GM19455 (cell line): ENCODE data around the gene TTC38.
"Not testable (repeated sequence)": the region's sequence is repeated elsewhere in the genome, so short reads cannot be mapped to it uniquely, and the experiment has no call there.

Source experiments
- ATAC-seq: cut with Tn5 transposase; IDR thresholded peaks from one replicate; pipeline ENCODE4 v1.9.1; 2021; ENCODE audit not compliant: unreplicated experiment

Gene TTC38

DNA sequence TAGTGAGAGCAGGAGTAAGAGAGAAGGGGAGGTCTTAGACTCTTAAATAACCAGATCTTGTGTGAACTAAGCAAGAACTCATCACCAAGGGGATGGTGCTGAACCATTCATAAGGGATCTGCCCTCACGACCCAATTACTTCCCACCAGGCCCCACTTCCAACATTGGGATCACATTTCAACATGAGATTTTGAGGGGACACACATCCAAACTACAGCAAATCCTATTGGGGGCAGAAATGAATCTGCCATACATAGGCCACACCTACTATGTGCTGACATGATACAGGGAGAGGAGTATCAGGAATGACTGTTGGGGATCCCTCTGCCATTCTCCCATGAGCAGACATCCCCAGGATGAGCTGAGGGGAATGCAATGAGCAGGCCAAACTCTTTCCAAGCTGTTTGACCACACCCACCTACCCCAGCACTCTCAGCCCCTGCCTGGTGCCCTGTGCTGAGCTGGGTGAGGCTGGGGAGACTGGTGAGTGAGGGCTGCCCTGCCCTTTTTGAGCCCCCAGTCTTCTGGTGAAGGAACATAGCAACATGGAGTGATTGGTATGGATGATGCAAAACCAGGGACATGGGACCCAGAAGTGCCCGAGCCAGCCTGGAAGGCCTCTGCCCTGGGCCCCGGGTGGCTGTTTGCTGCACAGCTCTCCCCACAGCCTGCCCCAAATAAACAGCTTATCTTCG is 27.6 kb downstream of the TTC38 start:
- no peak for ATAC-seq

DNA sequence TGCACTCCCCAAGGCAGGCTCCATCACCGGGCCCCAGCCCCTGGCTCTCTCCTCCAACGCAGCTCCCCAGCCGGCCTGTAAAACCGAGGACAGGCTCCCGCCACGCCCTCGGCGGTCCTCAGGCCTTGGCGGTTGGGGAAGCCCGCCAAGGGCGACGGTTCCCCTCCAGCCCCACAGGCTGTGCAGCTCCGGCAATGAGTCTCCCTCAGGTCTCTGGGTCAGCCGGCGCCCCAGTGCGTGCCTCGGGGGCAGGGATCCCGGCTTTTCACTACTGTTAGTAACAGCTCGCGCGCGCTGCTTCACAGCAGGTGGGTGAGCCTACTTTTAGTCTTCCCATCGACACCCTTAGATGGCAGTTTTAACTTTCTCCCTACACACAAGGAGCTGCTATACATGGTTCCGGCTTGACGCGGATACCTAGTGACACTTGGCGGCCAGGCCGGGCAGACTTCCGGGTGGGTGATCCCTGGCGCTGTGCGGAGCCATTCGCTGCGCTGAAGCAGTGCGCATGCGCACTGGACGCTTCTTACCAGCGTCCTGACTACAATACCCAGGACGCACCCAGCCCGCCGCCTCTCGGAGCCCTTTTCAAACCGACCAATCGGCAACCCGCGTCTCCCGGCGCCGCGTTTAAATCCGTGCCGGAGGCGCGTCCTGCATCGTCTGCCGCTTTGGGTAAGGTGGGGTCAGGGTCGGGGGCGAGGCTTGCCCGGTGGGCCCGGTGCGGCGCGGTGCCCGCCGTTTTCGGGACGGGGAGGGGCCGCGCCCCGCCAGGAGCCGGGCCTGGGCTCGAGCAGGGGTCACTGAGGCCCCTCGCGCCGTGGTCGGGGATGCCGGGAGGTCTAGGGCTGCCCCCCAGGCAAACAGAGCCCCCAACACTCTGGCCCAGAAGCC is 28.7 kb downstream of the TTC38 start, which contains the start of gene GTSE1:
TSS of gene GTSE1 (plus strand) at position 614 of the 894 bp plus-strand sequence. CDS start 531 bp downstream, outside the sequence.
- ATAC-seq: peak; percentile 89

DNA sequence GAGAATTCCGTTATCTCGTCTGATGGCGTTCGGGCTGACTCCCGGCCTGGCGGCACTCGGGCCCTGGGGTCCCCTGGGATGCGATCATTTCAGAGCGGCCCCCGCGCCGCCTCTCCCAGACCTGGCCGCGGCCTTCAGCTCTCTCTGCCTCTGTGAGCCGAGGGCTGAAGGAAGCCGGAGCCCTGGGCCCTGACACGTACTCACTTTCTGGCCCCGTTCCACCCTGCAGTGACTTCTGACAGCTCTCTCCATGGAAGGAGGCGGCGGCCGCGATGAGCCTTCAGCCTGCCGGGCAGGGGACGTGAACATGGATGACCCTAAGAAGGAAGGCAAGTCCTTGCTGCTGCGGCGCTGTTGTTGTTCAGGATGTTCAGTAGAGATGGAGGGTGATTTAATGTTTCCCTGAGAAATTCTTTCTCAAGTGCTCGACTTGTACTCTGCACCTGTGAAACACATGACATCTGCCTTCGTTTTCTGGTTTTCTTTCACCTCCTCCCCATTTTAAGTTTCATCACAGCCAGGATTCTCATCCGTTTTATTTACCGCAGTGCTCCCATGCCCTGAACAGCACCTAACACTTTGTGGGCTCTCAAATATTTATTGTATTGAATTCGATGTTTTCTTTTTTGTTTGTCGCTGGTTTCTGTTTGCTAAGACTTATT is 29.5 kb downstream of the TTC38 start:
- ATAC-seq: peak; percentile 21

DNA sequence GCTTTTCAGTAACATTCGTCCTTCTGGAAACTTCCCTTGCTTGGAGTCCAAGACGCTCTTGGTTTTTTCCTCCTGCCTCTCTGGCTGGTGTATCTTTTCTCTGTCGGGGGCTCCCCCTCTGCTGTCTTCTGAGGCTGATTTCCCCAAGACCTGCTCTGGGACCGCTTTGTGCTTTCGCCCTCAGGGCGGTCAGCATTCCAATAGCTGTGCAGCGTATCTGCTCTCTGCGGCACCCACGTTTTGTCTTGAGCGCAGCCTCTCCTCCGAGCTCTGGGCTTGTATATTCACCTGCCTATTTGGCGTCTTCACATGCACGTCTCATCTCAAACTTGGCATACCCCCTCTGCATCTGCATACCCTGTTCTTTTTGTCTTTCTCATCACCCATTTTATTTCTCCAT is 31.3 kb downstream of the TTC38 start:
- ATAC-seq: no peak

DNA sequence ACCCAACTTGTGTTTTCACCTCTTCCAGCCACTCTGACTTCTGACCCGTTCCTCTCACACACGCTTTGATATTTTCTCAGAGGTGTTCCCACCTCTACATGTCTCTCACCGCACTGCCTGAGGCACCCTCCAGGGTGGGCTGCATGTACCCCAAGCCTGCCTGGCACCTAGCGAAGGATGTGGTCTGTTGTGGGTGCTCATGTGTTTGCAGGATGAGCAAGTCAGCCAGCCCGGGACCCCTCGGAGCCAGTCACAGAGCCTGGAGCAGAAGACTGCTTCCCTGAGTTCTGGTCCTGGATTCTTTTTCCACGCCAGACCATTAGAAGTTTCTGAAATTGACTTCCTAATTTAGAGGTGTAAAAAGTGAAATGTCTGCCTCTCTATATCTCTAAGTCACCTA is 32.7 kb downstream of the TTC38 start:
- ATAC-seq: no peak

DNA sequence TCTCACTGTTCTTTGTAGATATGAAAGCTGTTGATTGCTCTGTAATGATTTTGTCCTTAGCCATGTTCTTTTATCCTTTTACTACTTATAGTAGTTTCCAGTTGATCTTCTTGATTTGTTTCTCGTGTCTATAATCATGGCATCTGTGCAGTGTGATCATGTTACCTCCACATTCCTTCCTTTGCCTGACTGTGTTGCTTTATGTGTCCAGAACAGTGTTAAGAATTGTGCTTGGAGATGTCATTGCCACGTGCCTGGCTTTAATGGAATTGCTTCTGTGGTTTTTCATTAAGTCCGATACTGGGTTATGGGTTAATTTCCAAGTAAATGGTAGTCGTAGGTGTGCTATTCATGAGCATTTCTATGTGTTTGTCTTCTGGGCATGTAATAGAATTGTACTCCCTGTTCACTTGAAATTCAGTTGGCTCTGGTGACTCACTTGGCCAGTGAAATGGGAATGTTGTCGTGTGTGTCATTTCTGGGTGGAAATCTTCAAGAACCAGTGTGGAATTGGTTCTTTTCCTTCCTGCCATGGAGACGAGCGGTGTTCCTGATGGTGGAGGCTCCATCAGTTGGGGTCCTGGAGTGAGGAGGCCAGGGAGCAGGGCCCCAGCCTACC is 35.6 kb downstream of the TTC38 start:
- no peak for ATAC-seq

DNA sequence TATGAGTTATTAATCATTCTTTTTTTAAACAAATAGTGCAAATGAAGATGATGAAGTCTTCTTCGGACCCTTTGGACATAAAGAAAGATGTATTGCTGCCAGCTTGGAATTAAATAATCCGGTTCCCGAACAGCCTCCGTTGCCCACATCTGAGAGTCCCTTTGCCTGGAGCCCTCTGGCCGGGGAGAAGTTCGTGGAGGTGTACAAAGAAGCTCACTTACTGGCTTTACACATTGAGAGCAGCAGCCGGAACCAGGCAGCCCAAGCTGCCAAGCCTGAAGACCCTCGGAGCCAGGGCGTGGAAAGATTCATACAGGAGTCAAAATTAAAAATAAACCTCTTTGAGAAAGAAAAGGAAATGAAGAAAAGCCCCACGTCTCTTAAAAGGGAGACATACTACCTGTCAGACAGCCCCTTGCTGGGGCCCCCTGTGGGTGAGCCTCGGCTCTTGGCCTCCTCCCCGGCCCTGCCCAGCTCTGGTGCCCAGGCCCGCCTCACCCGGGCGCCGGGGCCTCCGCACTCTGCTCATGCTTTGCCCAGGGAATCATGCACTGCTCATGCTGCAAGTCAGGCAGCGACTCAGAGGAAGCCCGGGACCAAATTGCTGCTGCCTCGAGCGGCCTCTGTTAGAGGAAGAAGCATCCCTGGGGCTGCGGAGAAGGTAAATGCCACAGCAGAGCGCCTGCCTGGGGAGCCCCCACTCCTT is 40.6 kb downstream of the TTC38 start:
- no peak for ATAC-seq

DNA sequence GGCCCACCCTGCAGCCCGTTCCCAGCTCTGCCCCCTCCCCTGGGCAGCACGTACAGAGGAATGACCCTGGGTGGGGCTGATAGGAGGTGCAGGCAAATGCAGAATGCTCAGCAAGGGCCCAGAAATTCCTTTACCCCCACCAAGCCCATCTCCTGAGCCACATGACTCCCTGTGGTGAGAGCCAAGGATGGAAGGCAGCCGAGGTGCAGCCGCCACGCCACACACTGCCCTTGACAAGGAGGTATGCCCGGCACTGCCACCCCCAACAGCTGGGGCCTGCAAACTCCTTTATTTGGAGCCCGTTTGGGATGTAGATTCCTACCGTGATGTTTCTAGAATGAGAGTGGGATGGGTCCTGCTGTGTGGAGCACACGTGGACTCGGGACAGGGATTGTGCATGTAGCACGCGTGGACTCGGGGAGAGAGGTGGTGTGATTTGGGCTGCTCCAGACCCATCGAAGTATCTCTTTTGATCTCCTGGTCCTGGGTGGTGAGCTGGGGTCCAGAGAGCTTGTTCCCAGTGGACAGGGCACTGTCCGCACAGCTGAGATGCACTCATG is 41.8 kb downstream of the TTC38 start:
- no peak for ATAC-seq

DNA sequence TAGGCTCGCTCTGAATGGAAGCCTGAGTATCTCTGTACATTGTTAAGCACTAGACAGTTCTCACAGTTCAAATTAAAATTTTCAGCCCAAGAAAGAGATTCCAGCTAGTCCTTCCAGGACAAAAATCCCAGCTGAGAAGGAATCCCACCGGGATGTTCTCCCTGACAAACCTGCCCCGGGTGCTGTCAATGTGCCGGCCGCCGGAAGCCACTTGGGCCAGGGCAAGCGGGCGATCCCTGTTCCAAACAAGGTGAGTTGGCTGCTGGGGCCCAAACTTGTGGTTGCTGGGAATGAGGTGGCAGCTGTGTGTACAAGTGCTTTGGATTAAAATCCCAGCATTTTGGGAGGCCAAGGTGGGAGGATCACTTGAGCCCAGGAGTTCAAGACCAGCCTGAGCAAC is 44.2 kb downstream of the TTC38 start:
- ATAC-seq: no peak

DNA sequence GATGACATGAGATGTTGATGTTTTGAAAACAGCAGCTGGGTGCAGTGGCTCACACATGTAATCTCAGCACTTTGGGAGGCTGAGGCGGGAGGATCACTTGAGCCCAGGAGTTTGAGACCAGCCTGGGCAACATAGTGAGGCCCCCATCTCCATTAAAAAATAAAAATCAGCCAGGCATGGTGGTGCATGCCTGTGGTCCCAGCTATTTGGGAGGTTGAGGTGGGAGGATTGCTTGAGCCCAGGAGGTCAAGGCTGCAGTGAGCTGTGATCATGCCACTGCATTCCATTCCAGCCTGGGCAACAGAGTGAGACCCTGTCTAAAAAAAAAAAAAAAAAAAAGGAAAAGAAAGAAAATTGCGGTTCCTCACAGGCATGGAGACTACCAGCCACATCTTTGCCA is 45.0 kb downstream of the TTC38 start:
- not testable (repeated sequence) for ATAC-seq

DNA sequence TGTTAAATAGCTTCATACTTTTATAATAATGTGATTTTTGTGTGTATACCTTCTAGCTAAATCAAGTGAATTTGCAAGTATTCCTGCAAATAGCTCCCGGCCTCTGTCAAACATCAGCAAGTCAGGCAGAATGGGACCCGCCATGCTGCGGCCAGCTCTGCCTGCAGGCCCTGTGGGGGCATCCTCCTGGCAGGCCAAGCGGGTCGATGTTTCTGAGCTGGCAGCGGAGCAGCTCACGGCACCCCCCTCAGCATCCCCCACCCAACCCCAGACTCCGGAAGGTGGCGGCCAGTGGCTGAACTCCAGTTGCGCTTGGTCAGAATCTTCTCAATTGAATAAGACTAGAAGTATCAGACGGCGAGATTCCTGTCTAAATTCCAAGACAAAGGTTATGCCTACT is 48.2 kb downstream of the TTC38 start:
- no peak for ATAC-seq

DNA sequence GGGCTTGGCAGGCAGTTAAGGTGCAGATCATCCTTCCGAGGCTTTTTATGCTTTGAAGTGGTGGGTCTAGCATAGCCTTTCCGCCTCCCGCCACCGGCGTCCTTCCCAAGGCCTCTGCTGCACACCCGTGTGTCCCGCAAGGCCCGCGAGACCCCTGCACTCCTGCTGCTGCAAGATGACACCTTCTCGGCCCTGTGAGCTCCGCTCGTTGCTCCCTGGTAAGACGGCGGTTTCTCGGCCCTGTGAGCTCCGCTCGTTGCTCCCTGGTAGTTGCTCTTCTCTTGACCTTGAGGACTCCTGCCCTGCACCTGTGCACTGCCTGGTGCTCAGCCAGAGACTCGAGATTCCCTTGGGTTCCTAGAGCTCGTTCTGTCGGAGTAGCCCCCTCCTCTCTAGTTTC is 49.8 kb downstream of the TTC38 start:
- no peak for ATAC-seq

DNA sequence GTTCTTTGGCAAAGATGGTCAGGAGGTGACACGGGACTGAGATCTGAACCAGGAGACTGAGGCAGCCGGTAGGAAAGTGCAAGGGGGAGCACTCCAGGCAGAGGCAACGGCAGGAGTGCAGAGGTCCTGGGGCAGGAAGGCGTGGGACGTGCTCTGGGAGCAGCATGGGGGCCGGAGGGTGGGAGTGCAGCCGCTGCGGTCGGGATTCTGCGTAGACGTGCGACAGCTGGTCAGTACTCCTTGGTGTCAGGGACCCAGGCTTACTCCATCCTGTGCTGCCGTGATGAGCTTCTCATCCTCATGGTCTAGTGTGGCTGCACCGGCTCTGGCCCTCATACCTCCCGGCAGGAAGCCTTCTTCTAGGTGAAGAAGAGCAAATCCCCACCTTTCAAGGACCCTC is 50.8 kb downstream of the TTC38 start:
- ATAC-seq: no peak

DNA sequence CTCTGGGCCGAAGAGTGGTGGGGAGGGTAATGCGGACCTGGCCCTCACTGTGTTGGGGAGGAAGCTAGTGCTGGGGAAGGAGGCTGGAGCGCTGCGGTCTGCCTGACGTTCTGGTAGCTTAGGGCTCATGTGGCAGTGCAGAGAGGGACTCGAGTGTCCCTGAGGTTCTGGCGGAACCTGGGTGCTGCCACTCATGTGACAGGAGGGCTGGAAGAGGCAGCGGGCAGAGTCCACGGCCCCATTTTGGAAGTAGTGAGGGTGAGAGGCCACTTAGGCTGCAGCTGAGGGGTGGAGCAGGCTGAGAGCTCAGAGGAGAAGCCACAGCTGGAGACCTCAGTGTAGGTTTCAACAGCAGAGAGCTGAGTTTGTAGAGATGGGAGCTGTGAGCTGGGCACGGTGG is 51.5 kb downstream of the TTC38 start:
- no peak for ATAC-seq

DNA sequence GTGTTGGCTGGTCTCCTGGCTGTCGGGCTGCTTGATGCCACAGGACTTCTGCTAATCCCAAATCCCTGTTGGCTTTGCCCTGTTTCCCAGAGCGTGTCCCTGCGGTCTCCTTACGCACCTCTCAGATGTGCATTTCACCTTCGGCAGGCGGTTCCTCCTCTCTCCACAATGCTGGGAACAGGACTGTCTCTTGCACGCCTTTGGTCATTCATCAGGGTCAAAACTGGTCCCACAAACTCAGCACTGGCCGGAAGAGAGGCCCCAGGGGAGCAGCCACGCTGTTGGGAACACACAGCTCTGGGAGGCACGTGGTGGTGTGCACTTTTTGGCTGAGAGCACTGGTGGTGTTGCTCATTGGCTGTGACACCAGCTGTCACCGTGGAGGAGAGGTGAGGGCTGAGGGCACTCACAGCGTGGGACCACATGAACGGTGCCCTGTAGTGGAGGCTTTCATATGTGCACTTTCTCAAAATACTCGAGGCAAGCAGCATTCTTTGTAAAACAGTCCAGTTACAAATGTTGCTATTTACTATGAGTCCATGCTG is 52.4 kb downstream of the TTC38 start:
- no peak for ATAC-seq

DNA sequence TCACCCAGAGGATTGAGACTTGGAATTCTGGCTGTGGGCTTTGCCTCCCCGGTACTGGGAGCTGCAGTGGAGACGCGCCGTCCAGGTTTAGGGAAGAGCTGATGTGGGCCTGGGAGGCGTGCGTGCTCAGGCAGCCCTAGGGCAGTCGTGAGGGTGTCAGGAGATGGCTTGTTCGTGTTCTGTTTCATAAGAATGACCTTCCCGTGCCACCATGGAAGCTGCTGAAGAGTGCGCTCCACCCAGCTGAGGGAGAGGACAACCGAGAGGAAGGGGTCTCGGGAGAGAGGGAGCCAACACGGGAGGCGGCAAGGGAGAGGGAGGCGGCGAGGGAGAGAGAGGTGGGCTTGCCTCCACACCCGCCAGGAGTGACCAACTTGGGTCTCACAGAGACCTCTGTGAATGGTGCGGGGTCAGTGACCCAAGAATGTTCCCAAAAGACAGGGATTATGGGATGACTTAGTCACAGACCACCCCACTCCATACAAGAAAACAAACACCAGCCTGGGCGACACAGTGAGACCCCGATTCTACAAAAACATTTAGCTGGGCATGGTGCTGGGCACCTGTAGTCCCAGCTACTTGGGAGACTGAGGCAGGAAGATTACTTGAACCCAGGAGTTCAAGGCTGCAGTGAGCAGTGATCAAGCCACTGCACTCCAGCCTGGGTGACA is 53.0 kb downstream of the TTC38 start:
- no peak for ATAC-seq

DNA sequence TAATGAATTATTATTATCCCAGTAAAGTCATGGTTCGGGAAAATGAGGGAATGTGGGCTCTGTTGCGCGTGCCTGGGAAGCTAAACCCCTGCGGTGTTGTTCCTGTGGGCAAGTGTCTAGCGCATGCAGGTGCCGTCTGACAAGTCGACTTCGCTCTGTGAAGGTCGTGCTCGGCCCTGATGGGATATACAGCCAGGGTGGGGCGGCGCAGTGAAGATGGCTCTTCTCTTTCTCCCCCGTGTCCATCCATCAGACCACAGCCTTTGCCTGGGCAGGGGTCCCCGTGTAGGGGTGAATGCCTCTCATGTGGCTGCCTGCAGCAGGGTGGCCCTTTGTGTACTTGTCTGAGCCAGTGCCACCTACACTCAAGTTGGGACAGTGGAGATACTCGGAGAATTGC is 54.9 kb downstream of the TTC38 start:
- no peak for ATAC-seq

DNA sequence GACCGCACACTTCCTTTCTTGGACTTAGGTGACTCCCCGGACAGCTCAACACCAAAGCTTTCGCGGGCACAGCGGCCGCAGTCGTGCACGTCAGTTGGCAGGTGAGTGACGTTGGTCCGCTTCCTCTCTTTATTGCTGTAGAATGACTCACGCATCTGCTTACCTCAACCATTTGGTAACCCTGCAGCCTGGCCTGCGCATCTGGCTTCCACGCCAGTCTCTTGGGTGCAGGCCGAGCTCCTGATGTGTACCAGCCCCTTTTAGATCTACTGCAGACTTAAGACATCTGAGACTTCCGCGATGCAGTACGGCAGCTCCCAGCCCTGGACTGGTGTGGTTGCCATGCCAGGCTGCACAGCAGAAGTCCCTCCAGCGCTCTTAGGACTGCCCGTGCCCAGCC is 55.4 kb downstream of the TTC38 start:
- no peak for ATAC-seq

DNA sequence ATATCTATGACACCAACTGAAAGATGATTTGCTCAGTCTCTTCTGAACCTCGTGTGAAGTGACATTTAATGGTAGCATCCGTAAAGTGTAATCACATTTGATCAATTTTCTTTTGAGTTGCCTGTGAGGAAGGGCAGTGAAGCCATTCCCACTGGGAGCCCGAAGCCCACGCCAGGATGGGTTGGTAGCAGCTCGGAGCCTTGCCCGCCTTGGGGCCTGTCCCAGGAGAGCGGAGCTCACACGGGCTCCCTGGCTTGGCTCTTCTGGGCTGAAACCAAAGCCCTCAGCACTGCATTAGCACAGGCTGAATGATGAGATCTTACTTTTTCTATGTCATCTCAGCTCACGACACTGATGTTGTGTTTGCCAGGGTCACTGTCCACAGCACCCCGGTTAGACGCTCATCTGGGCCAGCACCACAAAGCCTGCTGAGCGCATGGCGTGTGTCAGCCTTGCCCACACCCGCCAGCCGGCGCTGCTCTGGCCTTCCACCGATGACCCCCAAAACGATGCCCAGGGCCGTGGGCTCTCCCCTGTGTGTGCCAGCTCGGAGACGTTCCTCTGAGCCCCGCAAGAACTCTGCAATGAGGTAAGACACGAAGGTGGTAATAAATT is 58.4 kb downstream of the TTC38 start:
- no peak for ATAC-seq
